Progenitor cell of endocrine pancreas (in vitro differentiated cells): ENCODE results near the gene ZNF846. TPM values are rescaled to one million over a fixed set of nuclear protein-coding genes. Genes with fewer than 3 reads are reported as not detected.

ENCODE experiments used
- DNase-seq: peaks from one replicate; pipeline ENCODE4 v3.0.0; 2021; ENCODE audit warnings: low spot score; ENCODE audit not compliant: unreplicated experiment
- H3K27ac Mint-ChIP-seq: 2 replicates; pipeline ENCODE4 v1.8.0; 2021; ENCODE audit warnings: mild to moderate bottlenecking, moderate library complexity, mixed read lengths
- H3K27me3 Mint-ChIP-seq: 2 replicates; pipeline ENCODE4 v1.8.0; 2021; ENCODE audit warnings: mixed read lengths
- H3K36me3 Mint-ChIP-seq: 2 replicates; pipeline ENCODE4 v1.8.0; 2022; ENCODE audit warnings: mixed read lengths; ENCODE audit not compliant: insufficient read depth
- H3K4me1 Mint-ChIP-seq: 2 replicates; pipeline ENCODE4 v1.8.0; 2021; ENCODE audit warnings: low read depth, mixed read lengths
- H3K4me3 Mint-ChIP-seq: 2 replicates; pipeline ENCODE4 v1.8.0; 2021; ENCODE audit warnings: low read depth, mild to moderate bottlenecking, moderate library complexity, mixed read lengths
- H3K9me3 Mint-ChIP-seq: 2 replicates; pipeline ENCODE4 v1.8.0; 2021; ENCODE audit warnings: low read depth, mixed read lengths
- total RNA-seq: library from RNA; stranded (reverse); gene quantifications from 2 replicates; pipeline ENCODE4 v1.2.1, GENCODE V29; 2021
- TF ChIP-seq, protein P1 (sequence below): fragments of 200-600 bp; sonication (generic); IDR thresholded peaks from one replicate; pipeline ENCODE4 v1.5.0; 2021; ENCODE audit warnings: antibody characterized with exemption, mild to moderate bottlenecking; ENCODE audit not compliant: unreplicated experiment

The ZNF846 gene
- total RNA-seq, 1 donor from 2014 or later, result 33.3 TPM

DNA sequence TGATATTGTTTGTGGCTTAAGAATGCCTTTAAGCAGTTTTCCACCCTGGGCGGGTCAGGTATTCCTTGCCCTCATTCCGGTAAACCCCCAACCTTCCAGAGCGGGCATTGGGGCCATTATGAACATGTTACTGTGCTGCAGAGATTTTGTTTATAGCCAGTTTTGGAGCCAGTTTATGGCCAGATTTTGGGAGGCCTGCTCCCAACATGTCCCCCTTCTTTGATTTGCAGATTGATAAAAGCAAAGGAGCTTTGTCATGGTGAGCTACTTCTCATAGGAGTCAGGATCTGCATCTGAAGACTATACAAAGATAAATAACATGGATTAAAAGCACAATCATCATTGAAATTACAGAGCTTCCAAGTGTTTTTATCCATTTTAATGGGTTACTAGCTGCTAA is 56.7 kb downstream of the ZNF846 start:
- TF ChIP-seq, protein P1, sequence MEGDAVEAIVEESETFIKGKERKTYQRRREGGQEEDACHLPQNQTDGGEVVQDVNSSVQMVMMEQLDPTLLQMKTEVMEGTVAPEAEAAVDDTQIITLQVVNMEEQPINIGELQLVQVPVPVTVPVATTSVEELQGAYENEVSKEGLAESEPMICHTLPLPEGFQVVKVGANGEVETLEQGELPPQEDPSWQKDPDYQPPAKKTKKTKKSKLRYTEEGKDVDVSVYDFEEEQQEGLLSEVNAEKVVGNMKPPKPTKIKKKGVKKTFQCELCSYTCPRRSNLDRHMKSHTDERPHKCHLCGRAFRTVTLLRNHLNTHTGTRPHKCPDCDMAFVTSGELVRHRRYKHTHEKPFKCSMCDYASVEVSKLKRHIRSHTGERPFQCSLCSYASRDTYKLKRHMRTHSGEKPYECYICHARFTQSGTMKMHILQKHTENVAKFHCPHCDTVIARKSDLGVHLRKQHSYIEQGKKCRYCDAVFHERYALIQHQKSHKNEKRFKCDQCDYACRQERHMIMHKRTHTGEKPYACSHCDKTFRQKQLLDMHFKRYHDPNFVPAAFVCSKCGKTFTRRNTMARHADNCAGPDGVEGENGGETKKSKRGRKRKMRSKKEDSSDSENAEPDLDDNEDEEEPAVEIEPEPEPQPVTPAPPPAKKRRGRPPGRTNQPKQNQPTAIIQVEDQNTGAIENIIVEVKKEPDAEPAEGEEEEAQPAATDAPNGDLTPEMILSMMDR, result no peak

DNA sequence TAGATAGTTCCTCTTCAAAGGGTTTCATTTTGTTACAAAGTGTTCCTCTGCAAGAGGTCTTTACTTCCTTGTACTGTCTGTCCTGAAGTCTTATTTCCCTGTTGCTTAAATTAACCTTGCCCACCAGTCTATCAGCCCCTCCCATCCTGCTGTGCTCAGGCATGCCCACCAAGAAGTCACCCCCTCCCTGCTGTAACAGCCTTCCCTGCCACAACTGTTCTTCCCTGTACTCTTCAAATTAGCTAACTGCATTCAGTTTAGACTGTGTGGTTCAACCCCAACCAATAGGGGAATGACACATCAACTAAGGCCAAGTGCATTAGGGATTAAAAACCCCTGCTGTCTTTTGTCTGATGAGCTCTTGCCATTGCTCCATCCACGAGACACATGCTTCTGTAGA is 59.2 kb downstream of the ZNF846 start:
- Mint-ChIP-seq H3K4me3 (no peak overlapping the region), H3K27me3 (no peaks in the 10 kb centered on the region), H3K27ac (no peak overlapping the region), H3K4me1 (no peaks in the 10 kb centered on the region), H3K9me3 (peaks cover 49% of the 10 kb centered on the region), H3K36me3 (peaks cover 2% of the 10 kb centered on the region)
- DNase-seq, result no peak
- TF ChIP-seq, protein P1, result no peak

More for the DNA sequence above, 56.7 kb downstream of the ZNF846 start:
- DNase-seq, result no peak
- H3K27me3 Mint-ChIP-seq, result no peaks in the 10 kb centered on the region
- H3K9me3 Mint-ChIP-seq, result peaks cover 47% of the 10 kb centered on the region
- H3K27ac Mint-ChIP-seq, result no peak overlapping the region
- H3K36me3 Mint-ChIP-seq, result peaks cover 2% of the 10 kb centered on the region
- H3K4me1 Mint-ChIP-seq, result no peaks in the 10 kb centered on the region
- no peak overlapping the region for H3K4me3 Mint-ChIP-seq

DNA sequence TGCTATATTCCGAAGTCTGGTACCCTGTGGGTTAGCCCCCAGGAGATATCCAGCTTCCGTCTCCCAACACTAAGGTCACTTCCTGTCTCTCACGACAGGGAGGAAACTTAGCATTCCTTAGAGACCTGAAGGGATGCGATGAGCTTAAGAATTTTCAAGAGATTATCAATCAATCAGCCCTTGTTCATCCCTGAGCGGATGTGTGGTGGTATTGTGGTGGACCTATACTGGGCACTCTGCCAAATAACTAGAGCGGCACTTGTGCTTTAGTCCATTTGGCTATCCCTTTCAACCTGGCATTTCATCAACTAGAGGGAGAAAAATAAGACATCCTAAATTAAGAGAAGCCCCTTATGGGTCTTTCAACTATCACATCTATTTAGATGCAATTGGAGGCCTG is 62.7 kb downstream of the ZNF846 start:
- H3K27me3 Mint-ChIP-seq, result no peaks in the 10 kb centered on the region
- no peak overlapping the region for H3K27ac Mint-ChIP-seq
- H3K9me3 Mint-ChIP-seq, result peaks cover 42% of the 10 kb centered on the region
- H3K4me1 Mint-ChIP-seq, result no peaks in the 10 kb centered on the region
- peaks cover 2% of the 10 kb centered on the region for H3K36me3 Mint-ChIP-seq
- TF ChIP-seq, protein P1, result no peak
- no peak for DNase-seq
- no peak overlapping the region for H3K4me3 Mint-ChIP-seq

DNA sequence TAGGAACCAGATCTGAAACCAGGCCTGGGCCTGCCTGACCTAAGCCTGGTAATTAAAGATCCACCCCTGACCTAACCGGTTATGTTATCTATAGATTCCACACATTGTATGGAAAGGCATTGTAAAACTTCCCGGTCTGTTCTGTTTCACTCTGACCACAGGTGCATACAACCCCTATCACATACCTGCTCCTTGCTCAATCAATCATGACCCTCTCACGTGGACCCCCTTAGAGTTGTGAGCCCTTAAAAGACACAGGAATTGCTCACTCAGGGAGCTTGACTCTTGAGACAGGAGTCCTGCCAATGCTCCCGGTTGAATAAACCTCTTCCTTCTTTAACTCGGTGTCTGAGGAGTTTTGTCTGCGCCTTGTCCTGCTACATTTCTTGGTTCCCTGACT is 66.4 kb downstream of the ZNF846 start:
- H3K36me3 Mint-ChIP-seq, result peaks cover 2% of the 10 kb centered on the region
- no peaks in the 10 kb centered on the region for H3K4me1 Mint-ChIP-seq
- H3K27ac Mint-ChIP-seq, result no peak overlapping the region
- peaks cover 39% of the 10 kb centered on the region for H3K9me3 Mint-ChIP-seq
- H3K27me3 Mint-ChIP-seq, result no peaks in the 10 kb centered on the region
- TF ChIP-seq, protein P1, result no peak
- H3K4me3 Mint-ChIP-seq, result no peak overlapping the region
- no peak for DNase-seq

Other genes starting within 250 kb of the ZNF846 start
- 21.7 and 24.2 TPM in 2 replicates for gene ZNF426, start 230.1 kb downstream of the ZNF846 start, total RNA-seq
- gene ZNF121, start 184.2 kb downstream of the ZNF846 start, total RNA-seq, result 53.9 and 57.0 TPM in 2 replicates
- gene ZNF561, start 147.5 kb downstream of the ZNF846 start, total RNA-seq, result 84.9 and 90.1 TPM in 2 replicates
- 28.4 and 31.2 TPM in 2 replicates for gene ZNF562, start 93.6 kb downstream of the ZNF846 start, total RNA-seq
- 30.9 and 32.0 TPM in 2 replicates for gene FBXL12, start 50.3 kb upstream of the ZNF846 start, total RNA-seq
- 335 and 342 TPM in 2 replicates for gene UBL5, start 59.2 kb upstream of the ZNF846 start, total RNA-seq
- gene PIN1, start 66.6 kb upstream of the ZNF846 start, total RNA-seq, result 83.3 and 90.6 TPM in 2 replicates
- 55.0 and 57.9 TPM in 2 replicates for gene OLFM2, start 167.8 kb upstream of the ZNF846 start, total RNA-seq
- gene COL5A3, start 241.8 kb upstream of the ZNF846 start, total RNA-seq, result 0.05 TPM in 1 of 2 replicates, not detected in the other
- not detected in 2 replicates for gene RDH8, start 244.7 kb upstream of the ZNF846 start, total RNA-seq